ENCODE results near the gene ASCL4. TPM values are rescaled to one million over a fixed set of nuclear protein-coding genes. Genes with fewer than 3 reads are reported as not detected.

Gene ASCL4
- total RNA-seq, 3 donors from 2014 or later: 0.16 TPM; not detected in 2

DNA sequence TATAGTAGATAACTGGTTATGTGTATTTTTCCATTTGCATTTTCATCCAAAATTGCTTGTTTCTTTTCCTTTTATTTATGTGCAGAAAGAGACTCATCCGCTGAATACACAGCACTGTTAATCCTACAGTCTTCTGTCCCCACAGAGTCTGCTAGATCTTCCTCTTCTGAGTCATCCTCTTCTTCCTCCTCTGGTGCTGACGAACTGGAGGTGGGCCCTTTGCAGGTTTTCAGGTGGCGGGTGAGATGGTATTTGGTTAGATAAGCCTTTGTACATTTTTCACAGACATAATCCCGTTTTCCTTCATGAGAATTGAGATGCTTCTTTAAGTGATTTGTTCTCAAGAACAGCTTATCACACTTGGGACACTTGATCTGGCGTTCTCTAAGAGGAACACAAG, 40.4 kb upstream of the ASCL4 start:
- H3K27me3 ChIP-seq: no peaks in the 10 kb centered on the region
- no peak for DNase-seq (ENCODE audit: low spot score in 2 of 2)
- H3K9me3 ChIP-seq: no peaks in the 10 kb centered on the region
- TF ChIP-seq POLR2AphosphoS5 (IDR thresholded peaks at IDR 0.05): no peak
- no peak for TF ChIP-seq POLR2A (IDR thresholded peaks at IDR 0.05)
- TF ChIP-seq CTCF (IDR thresholded peaks at IDR 0.05): no peak
- no peak overlapping the region for H3K4me3 ChIP-seq
- H3K27ac ChIP-seq: no peak overlapping the region
- intact Hi-C loops (cut with DNase I; ENCODE audit: low total_unique reads): no loop called here
- H3K4me1 ChIP-seq: no peaks in the 10 kb centered on the region
- peaks cover 14% of the 10 kb centered on the region for H3K36me3 ChIP-seq

DNA sequence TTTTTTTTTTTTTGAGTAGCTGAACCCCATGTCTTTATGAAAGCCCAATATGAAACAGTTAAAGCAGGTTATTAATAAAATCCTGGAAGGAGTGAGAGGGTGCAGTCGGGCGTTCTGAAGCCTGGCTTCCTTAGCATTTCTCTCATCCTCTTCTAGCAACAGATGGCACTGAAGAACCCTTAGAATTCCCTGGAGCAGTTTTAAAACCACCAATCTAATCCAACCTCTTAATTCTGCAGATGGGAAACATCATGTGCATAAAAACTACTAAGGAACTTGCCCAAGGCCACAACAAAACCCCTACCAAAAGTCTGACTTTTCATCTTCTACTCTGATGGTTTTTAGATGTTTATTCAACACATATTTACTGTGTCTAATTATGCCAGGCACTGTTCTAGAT, 38.7 kb upstream of the ASCL4 start:
- no peak for TF ChIP-seq POLR2AphosphoS5 (IDR thresholded peaks at IDR 0.05)
- TF ChIP-seq CTCF (IDR thresholded peaks at IDR 0.05): no peak
- no peak for TF ChIP-seq POLR2A (IDR thresholded peaks at IDR 0.05)
- intact Hi-C loops (cut with DNase I; ENCODE audit: low total_unique reads): no loop called here
- no peak for DNase-seq (ENCODE audit: low spot score in 2 of 2)

DNA sequence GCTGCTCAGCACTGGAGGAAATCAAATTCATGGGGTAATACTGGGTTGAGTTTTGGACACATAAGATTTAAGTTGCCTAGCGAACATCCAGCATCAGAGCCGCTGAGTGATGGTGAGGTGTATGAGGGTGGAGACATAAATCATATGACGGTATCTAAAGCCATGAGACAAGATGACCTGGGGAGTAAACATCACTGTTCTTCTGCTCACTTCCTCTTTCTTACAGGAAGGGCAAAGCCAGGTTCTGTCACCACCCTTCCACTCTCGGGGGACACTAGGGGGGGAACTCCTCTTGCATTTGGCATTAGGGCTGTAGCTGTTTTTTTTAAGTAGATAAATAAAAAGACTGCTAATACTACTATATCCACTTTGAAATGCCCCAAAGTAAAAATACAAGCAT, 37.6 kb upstream of the ASCL4 start:
- Histone ChIP-seq H3K4me1 (no peaks in the 10 kb centered on the region), H3K27me3 (no peaks in the 10 kb centered on the region), H3K4me3 (no peak overlapping the region), H3K9me3 (no peaks in the 10 kb centered on the region), H3K36me3 (peaks cover 15% of the 10 kb centered on the region), H3K27ac (no peak overlapping the region)
- intact Hi-C loops (cut with DNase I; ENCODE audit: low total_unique reads): no loop called here
- no peak for DNase-seq (ENCODE audit: low spot score in 2 of 2)
- no peak for TF ChIP-seq POLR2AphosphoS5 (IDR thresholded peaks at IDR 0.05)
- TF ChIP-seq CTCF (IDR thresholded peaks at IDR 0.05): no peak
- no peak for TF ChIP-seq POLR2A (IDR thresholded peaks at IDR 0.05)

More for the DNA sequence above, 38.7 kb upstream of the ASCL4 start:
- Histone ChIP-seq H3K4me1 (no peaks in the 10 kb centered on the region), H3K27ac (no peak overlapping the region), H3K4me3 (no peak overlapping the region), H3K36me3 (peaks cover 15% of the 10 kb centered on the region), H3K9me3 (no peaks in the 10 kb centered on the region), H3K27me3 (no peaks in the 10 kb centered on the region)

DNA sequence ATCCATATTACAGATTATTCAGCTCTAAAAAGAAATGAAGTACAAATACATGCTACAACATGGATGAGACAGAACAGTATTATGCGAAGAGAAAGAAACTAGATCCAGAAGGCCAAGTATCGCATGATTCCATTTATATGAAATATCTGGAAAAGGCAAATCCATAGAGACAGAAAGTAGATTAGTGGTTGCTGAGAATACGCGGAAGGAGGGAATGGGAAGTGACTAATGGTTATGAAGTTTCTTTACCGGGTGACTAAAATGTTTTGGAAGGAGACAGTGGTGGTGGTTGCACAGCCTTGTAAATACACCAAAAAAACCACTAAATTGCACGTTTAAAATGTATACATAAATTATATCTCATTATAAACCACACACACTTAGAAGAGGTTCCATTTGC, 26.0 kb upstream of the ASCL4 start:
- TF ChIP-seq POLR2AphosphoS5 (IDR thresholded peaks at IDR 0.05) (no peak), CTCF (IDR thresholded peaks at IDR 0.05) (no peak), POLR2A (IDR thresholded peaks at IDR 0.05) (no peak)
- Histone ChIP-seq H3K4me3 (no peak overlapping the region), H3K27ac (no peak overlapping the region), H3K27me3 (no peaks in the 10 kb centered on the region), H3K9me3 (no peaks in the 10 kb centered on the region), H3K4me1 (peaks cover 0 to 5% of the 10 kb centered on the region in 2 donors), H3K36me3 (peaks cover 12% of the 10 kb centered on the region)
- intact Hi-C loops (cut with DNase I; ENCODE audit: low total_unique reads): no loop called here
- no peak for DNase-seq (ENCODE audit: low spot score in 2 of 2)

GRCh38 chr12:107749083-107749482, 25.4 kb upstream of the ASCL4 start:
- Histone ChIP-seq H3K27ac (no peak overlapping the region), H3K4me1 (peaks cover 0 to 5% of the 10 kb centered on the region in 2 donors), H3K27me3 (no peaks in the 10 kb centered on the region), H3K36me3 (peaks cover 12% of the 10 kb centered on the region), H3K9me3 (no peaks in the 10 kb centered on the region), H3K4me3 (no peak overlapping the region)
- TF ChIP-seq POLR2A (IDR thresholded peaks at IDR 0.05) (no peak), CTCF (IDR thresholded peaks at IDR 0.05) (no peak), POLR2AphosphoS5 (IDR thresholded peaks at IDR 0.05) (no peak)
- DNase-seq (ENCODE audit: low spot score in 2 of 2): no peak
- intact Hi-C loops (cut with DNase I; ENCODE audit: low total_unique reads): no loop called here
